Posterior cingulate gyrus (tissue), 11 donors: Measurements from ENCODE around the gene CNKSR3.

Experiments used
- DNase-seq, 10 donors: peaks; one replicate each; pipeline versions ENCODE4 v3.0.0 to v3.0.0-alpha.2; 2020 to 2021; ENCODE audit warnings: mixed read lengths in 3 of 10
- intact Hi-C: fragments of 100-400 bp; cut with DNase I; formaldehyde crosslinking; loops from one replicate; pipeline ENCODE4 v1.15.1; 2023

CNKSR3 gene

DNA sequence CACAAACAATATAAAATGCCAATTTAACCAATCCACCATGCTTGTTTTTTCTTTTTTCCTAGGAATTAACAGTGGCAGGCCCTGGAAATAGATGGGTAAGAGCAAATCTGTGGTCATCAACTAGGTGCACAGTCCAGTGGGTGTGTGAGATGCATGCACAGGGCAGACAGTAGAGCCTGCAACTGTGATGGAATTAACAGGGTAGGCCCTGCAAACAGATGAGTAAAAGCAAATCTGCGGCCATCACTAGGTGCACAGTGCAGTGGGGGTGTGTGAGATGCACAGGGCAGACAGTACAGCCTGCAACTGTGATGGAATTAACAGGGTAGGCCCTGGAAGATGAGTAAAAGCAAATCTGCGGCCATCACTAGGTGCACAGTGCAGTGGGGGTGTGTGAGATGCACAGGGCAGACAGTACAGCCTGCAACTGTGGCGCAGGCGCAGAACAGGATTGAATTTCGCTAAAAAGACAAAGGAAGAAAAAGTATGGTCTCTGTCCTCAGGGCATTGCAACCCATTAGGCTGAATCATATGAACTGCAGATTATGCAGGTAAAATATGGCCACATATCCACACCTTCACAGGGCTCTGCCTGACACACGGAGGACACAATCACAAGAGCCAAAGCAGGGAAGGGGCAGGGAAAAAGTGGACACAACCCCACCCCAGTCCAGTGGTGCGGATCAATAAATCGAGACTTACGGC lies 112.8 kb downstream of the CNKSR3 start:
- intact Hi-C loops, result no loop called here
- no peak for DNase-seq

DNA sequence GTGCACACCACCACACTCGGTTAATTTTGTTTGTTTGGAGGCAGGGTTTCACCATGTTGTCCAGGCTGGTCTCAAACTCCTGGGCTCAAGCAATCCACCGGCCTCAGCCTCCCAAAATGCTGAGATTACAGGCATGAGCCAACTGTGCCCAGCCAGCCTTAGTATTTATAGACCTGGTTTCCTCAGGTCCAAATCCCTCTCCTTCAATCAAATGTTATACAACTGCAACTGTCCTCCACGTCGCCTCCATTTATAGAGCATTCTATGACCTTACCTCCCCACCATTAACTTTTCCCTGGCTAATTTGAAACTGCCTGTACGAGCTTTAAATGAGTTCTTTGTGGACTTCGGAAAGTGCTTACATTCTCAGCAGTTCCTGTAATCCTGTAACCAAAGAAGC lies 114.6 kb downstream of the CNKSR3 start:
- intact Hi-C loops, result no loop called here
- DNase-seq, result no peak

- no peak for DNase-seq
- intact Hi-C loops, result no loop called here
These were observed 115.2 kb downstream of the CNKSR3 start for GRCh38 chr6:154395316-154395715.

DNA sequence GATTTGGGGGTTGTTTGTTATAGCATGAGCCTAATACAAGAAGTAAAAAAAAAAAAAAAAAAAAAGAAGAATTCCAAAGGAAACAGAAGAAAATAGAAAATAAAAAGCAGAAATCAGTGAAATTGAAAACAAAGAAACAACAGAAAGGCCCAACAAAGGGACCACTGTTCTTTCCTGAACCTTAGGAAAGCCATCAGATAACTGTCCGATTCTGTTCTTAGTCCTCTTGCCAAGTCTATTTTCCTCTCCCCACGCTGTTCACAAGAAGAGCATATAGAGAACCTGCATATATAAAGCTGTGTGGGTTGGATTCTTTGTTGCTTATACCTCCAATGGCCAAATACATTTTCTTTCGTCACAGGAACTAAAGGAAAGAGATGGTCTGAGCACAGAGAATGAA lies 115.9 kb downstream of the CNKSR3 start:
- intact Hi-C loops, result no loop called here
- no peak for DNase-seq

DNA sequence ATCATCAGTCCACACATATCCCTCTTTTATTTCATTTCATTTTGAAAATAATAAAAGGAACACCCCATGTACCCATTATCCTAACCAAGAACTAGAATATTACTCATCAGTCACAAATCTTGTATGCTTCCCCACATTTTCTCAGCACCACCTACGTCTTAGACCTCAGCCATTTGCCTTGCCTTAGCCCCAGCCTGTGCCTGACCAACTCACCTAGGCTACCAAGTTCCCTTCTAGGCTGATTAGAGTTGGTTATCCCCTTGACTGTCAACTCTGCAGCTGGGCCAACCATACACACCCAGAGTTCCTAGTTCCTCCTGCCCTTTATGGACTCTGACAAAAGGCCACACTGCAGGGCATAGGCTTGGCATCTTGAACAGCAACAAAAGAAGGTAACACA lies 120.5 kb downstream of the CNKSR3 start:
- DNase-seq, result no peak
- intact Hi-C loops, result no loop called here

GRCh38 chr6:154388803-154389202 lies 121.7 kb downstream of the CNKSR3 start:
- intact Hi-C loops, result no loop called here
- DNase-seq, result no peak

GRCh38 chr6:154386848-154387717 lies 123.4 kb downstream of the CNKSR3 start:
- DNase-seq, result no peak
- intact Hi-C loops, result no loop called here

DNA sequence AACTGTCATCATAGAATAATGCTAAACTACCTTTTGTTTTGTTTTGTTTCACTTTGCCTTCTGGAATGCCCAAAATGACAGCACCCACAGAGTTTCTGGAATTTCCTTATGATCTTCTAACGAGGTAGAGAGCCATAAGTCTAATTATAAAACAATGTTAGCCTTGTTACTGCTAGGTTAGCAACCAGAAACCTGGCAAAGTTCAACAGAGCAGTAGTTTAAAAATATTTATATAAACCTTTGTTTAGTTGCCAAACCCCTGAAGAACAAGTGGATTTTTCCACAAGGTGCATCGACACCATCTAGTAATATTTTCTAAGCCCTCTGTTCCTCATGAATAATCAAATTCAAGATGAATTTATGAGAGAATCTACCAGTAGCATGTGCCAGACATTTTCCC lies 126.3 kb downstream of the CNKSR3 start:
- intact Hi-C loops, result no loop called here
- no peak for DNase-seq

DNA sequence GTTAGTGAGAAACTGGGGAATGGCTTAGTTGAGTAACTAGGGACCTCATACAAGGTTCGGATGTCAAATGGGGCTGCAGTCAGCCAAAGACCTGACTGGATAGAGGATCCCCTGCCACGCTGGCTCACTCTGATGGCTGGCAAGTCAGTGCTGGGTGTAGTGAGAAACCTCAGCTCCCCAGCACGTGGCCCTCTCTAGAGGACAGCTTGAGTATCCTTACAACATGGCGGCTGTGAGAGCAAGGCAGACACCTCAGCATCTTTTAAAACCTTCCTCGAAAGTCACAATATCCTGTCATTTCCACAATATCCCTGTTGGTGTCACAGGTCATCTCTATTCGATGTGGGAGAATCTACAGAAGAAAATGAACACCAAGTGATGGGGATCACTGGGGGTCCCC lies 127.2 kb downstream of the CNKSR3 start:
- intact Hi-C loops, result no loop called here
- no peak for DNase-seq

GRCh38 chr6:154382740-154383139 lies 127.7 kb downstream of the CNKSR3 start:
- no peak for DNase-seq
- intact Hi-C loops, result no loop called here

GRCh38 chr6:154381548-154381947 lies 128.9 kb downstream of the CNKSR3 start:
- intact Hi-C loops, result no loop called here
- DNase-seq, result no peak

- DNase-seq, result no peak
- intact Hi-C loops, result no loop called here
These were observed 129.7 kb downstream of the CNKSR3 start for GRCh38 chr6:154380741-154381140.

DNA sequence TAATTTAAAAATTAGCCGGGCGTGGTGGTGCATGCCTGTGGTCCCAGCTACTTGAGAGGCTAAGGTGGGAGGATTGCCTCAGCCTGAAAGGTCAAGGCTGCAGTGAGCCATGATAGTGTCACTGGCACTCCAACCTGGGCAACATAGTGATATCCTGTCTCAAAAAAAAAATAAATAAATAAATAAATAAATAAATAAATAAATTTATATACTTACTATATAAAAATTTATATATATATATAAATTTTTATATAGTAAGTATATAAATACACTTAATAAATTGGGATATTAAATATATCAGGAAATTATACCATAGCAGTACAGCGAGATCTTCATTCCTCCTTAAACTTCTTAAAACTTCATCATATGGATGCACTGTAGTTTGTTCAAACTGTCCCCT lies 130.9 kb downstream of the CNKSR3 start:
- DNase-seq, result no peak
- intact Hi-C loops, result no loop called here

- intact Hi-C loops, result no loop called here
- DNase-seq, result no peak
These were observed 132.0 kb downstream of the CNKSR3 start for GRCh38 chr6:154378518-154378917.

DNA sequence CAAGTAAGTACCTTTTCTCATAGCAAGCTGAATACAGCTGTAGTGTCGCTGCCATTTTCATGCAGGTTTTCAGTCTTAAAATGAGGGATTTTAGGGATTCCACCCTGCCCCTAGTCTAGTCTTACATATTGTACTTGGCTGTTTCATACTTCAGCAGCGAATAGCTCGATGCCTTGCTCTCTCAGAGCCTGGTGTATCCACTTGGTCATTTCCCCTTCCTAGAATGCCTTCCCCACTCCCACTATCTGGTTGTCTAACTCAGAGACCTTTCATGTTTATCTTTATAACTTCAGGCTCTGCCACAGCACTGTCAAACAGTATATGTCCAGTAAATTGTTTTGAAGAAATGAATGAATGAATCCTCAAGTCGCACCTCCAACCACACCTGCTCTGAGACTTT lies 132.8 kb downstream of the CNKSR3 start:
- no peak for DNase-seq
- intact Hi-C loops, result no loop called here

GRCh38 chr6:154373971-154374370 lies 136.5 kb downstream of the CNKSR3 start:
- no peak for DNase-seq
- intact Hi-C loops, result loop anchor here (5.0 kb wide), 1 partner anchor 217 kb away; no protein-coding TSS in a partner anchor

GRCh38 chr6:154371281-154371680 lies 139.2 kb downstream of the CNKSR3 start:
- no peak for DNase-seq
- intact Hi-C loops, result loop anchor here (5.0 kb wide), 1 partner anchor 214 kb away; no protein-coding TSS in a partner anchor

GRCh38 chr6:154370545-154370944 lies 139.9 kb downstream of the CNKSR3 start:
- DNase-seq, result peak in 6 of 10 donors; percentile 16 to 88 (median 37)
- intact Hi-C loops, result loop anchor here (5.0 kb wide), 1 partner anchor 213 kb away; no protein-coding TSS in a partner anchor

- no peak for DNase-seq
- intact Hi-C loops, result no loop called here
These were observed 142.4 kb downstream of the CNKSR3 start for GRCh38 chr6:154367839-154368695.

- DNase-seq, result no peak
- intact Hi-C loops, result no loop called here
These were observed 143.1 kb downstream of the CNKSR3 start for GRCh38 chr6:154367336-154367735.

- intact Hi-C loops, result no loop called here
- no peak for DNase-seq
These were observed 146.7 kb downstream of the CNKSR3 start for GRCh38 chr6:154363821-154364220.
